ENCODE results near the gene CKS1B.

The CKS1B gene
- total RNA-seq, result 5.4 reads per million, percentile 21 among the genes with 10 or more reads in this experiment

GRCh38 chr1:154974102-154974807, at the start of gene CKS1B:
Gene CKS1B, plus strand, starts transcription at chr1:154974681. Its CDS starts 65 bp downstream, at chr1:154974746.
- DNase-seq, result peak; percentile 94

DNA sequence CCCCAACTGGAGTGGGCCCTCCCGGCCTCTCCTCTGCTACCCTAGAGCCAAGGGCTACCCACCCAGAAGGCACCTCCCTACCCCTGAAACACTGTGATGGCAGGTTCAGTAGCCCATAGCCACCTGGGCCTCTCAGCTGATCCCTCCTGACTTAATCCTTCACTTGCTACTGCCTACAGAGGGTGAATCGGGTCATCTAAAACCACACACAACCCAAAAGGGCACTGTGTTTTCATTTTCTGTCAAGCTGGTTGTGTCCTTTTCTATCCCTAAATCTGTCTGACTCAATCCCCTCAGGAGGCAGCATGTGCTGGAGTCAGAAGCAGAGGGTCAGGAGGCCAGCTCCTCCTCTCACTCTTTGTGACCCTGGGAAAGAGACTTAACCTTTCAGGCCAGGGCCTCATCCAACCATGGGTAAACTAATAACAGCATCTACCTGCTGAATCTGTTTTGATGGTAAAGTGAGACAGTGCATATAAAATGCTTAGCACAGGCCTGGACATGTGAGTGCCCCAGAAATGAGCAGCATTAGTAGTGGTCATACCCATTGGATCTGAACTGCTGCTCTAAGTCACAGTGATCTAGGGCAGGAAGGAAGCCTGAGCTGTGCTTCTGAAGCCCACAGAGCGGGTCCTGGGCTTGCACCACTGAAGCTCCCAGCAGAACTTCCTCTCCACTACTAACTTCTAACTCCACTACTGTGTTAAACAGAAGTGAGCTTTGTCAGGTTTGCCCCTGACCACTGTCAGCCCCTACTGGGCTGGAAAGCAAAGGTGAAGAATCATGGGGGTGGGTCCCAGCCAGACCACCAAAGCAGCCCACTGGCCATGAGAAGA, 48.9 kb upstream of the CKS1B start:
- no peak for DNase-seq

GRCh38 chr1:154926201-154926600, 48.3 kb upstream of the CKS1B start:
- no peak for DNase-seq

DNA sequence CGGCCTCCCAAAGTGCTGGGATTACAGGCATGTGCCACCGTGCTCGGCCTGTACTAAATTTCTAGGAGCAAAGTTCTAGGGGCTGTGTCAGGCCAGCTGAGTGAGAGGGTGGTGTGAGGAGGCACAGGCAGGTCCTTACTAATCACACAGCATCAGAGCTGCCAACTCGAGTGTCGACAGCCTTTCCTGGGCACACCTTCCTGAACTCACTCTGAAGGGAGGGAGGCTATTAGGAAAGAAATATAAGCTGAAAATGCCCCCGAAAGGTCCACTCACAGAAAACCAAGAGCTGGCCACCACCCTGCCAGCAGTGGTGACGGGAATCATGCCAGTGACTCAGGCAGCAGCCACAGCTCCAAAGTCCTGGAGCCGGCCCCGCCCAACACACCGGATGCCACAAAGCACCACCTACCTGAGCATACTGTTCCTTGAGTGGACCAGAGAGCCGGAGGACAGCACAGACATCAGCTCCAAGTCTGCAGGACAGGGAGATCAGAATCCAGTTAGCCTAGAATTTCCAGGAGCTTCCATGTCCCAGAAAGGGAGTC, 42.5 kb upstream of the CKS1B start:
- DNase-seq, result no peak

- DNase-seq, result no peak
Measured at GRCh38 chr1:154934358-154934948, 40.0 kb upstream of the CKS1B start.

DNA sequence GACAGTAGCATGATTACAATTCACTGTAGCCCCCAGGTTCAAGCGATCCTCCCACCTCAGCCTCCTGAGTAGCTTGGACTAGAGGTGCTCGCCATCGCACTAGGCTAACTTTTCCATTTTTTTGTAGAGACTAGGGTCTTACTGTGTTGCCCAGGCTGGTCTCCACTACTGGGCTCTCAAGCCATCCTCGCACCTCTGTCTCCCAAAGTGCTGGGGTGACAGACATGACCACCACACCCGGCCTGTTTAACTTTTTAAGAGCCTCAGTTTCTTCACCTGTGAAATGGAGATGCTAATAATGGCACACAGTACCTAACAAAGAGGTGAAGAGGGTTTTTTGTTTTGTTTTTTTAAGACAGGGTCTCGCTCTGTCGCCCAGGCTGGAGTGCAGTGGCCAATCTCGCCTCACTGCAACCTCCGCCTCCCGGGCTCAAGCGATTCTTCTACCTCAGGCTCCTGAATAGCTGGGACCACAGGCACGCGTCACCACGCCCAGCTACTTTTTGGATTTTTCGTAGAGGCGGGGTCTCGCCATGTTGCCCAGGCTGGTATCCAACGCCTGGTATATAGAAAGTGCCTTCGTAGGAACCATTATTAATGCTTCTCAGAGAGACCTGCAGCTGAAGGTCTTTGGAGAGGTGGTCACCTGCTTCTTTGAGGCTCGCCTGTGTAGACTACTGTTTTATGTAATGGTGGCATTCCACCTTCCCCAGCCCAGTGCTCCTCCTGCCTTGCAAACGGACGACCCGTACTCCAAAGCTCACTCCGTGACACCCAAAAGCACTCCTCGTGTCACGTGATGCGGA, 38.5 kb upstream of the CKS1B start:
- DNase-seq, result no peak

GRCh38 chr1:154936555-154937084, 37.9 kb upstream of the CKS1B start, which contains the start of gene PMVK:
Gene PMVK, minus strand, starts transcription at chr1:154936719. Its CDS starts 34 bp downstream, at chr1:154936685.
- DNase-seq, result peak; percentile 94

- DNase-seq, result peak; percentile 90
Measured at GRCh38 chr1:154937085-154937987, 37.1 kb upstream of the CKS1B start.

- no peak for DNase-seq
Measured at GRCh38 chr1:154937988-154938386, 36.5 kb upstream of the CKS1B start.

- no peak for DNase-seq
Measured at GRCh38 chr1:154938604-154939399, 35.7 kb upstream of the CKS1B start.

DNA sequence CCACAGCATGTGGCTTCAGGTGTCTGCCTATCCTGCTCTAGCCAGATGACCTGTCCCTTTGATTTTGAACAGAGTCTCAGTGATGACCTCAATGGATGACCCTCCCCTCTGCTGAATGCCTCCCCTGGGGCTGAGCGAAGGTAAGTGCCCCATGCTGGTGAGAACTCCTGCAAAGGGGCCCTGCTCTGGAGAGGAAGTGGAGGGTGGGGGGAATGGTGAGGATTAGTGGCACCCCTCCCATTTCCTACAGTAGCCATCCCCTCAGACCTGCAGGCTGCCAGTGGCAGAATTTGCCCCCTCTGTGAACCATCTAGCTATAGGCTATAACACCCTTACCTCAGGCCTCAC, 34.3 kb upstream of the CKS1B start:
- DNase-seq, result no peak

- no peak for DNase-seq
Measured at GRCh38 chr1:154940651-154941194, 33.8 kb upstream of the CKS1B start.

DNA sequence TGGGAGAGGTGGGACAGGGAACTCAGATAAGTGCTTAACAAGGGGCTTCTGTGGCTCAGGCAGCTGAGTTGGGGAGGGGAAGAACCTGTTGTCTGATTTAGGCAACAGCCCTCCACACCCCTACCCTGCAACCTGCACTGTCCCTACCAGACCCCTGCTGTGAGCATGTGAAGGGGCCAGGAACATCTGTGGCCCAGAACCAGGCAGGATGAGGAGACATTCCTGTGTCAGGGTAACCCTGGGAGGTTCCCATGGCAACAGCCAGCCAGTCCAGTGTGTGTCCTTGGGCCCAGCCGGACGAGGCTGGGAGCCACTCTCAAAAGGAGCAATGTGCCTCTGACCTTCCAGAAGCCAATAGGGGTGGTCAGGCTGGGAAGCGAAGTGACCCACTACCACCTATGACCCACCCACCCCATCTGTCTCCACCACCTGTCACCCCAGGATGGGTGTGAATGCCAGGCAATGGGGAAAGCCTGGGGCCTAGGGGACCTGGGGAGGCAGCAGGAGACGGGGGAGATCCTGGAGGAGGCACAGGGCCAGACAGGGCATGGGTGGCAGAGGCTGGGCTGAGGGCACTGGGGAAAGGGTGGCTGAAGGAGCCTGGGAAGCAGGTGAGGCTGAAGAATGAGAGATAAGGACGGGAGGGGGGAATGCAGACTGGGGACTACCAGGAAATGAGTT, 33.0 kb upstream of the CKS1B start:
- no peak for DNase-seq

GRCh38 chr1:154943649-154944400, 30.7 kb upstream of the CKS1B start:
- DNase-seq, result no peak

DNA sequence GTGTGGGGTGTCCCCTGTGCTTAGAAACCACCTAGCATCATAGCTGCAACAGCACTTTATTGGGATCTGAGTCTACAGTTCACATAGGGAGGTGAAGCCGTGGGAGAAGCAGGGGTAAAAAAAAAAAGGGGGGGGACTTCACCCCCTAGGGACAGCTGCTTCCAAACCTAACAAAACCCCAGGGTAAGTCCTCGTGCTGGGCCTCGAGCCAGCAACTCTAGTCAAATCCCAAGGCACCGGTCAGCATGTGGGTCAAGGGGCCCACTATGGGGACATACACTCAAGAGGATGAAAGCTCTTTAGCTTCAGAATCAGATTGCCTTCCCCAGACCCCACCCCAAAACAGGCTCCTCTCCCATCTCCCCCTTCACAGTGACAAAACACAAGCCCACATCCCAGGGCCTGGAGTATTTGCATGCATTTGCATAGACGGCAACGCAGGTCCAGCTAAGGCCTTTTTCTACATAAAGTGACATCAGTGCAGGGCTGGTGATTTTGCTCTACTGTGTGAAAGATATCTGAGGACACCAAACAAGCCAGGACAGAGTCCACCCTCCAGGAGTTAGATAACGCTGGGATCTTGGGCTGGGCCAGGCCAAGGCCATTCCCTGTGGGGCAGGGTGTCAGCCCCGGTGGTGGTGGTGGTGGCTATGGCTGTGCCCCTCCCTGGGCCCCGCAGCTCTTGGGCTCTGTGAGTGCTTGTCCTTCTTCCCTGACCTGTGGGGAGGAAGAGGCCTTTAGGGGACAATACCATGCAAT, 29.9 kb upstream of the CKS1B start:
- no peak for DNase-seq

- DNase-seq, result no peak
Measured at GRCh38 chr1:154945160-154945961, 29.1 kb upstream of the CKS1B start.
